B cell (primary cell): ENCODE data around the gene CILP2.

Source experiments
- CTCF ChIP-seq: fragments of 200-600 bp; IDR thresholded peaks from one replicate; pipeline ENCODE4 v1.8.0; 2022; ENCODE audit warnings: antibody characterized with exemption, mild to moderate bottlenecking
- EZH2 ChIP-seq: IDR thresholded peaks from 2 replicates; pipeline ENCODE4 v1.6.1; 2012; ENCODE audit warnings: borderline replicate concordance, low read depth, mild to moderate bottlenecking, moderate library complexity, low read length; ENCODE audit not compliant: insufficient read depth, poor library complexity, severe bottlenecking

GRCh38 chr19:19523177-19523576, 14.9 kb upstream of the CILP2 start:
- TF ChIP-seq EZH2, result no peak
- TF ChIP-seq CTCF, result no peak
